DMS53 treated with DMSO at 0.1 percent for 48 hours (cell line): ENCODE data around the gene HLA-DMA.

ENCODE experiments used
- DNase-seq: peaks from one replicate; lab custom pipeline; 2025; ENCODE audit not compliant: unreplicated experiment; lab: John Stamatoyannopoulos, UW

HLA-DMA gene

GRCh38 chr6:32952817-32953739, at the start of gene HLA-DMA:
Gene HLA-DMA, minus strand, starts transcription at chr6:32953097. Its CDS starts 61 bp downstream, at chr6:32953036.
- DNase-seq: peak; percentile 62

- no peak for DNase-seq
Observed at GRCh38 chr6:33001685-33002084, 48.8 kb upstream of the HLA-DMA start.

- DNase-seq: no peak
Observed at GRCh38 chr6:33000055-33000454, 47.2 kb upstream of the HLA-DMA start.

GRCh38 chr6:32995448-32995847, 42.6 kb upstream of the HLA-DMA start:
- DNase-seq: no peak

GRCh38 chr6:32993363-32993973, 40.6 kb upstream of the HLA-DMA start:
- DNase-seq: no peak

- DNase-seq: no peak
Observed at GRCh38 chr6:32991972-32992371, 39.1 kb upstream of the HLA-DMA start.

- no peak for DNase-seq
Observed at GRCh38 chr6:32989368-32989767, 36.5 kb upstream of the HLA-DMA start.

- DNase-seq: peak; percentile 96
Observed at GRCh38 chr6:32984622-32985389, 31.9 kb upstream of the HLA-DMA start.

- DNase-seq: no peak
Observed at GRCh38 chr6:32983964-32984621, 31.2 kb upstream of the HLA-DMA start.

- DNase-seq: no peak
Observed at GRCh38 chr6:32983493-32983848, 30.6 kb upstream of the HLA-DMA start.

GRCh38 chr6:32982702-32983492, 30.0 kb upstream of the HLA-DMA start:
- DNase-seq: no peak

GRCh38 chr6:32982084-32982701, 29.3 kb upstream of the HLA-DMA start:
- peak; percentile 86 for DNase-seq

GRCh38 chr6:32980488-32981038, 27.7 kb upstream of the HLA-DMA start:
- DNase-seq: no peak

- DNase-seq: no peak
Observed at GRCh38 chr6:32979720-32980487, 27.0 kb upstream of the HLA-DMA start.

GRCh38 chr6:32977953-32978324, 25.0 kb upstream of the HLA-DMA start:
- DNase-seq: no peak

- no peak for DNase-seq
Observed at GRCh38 chr6:32977272-32977952, 24.5 kb upstream of the HLA-DMA start.

GRCh38 chr6:32976334-32977069, 23.6 kb upstream of the HLA-DMA start:
- DNase-seq: no peak

- DNase-seq: no peak
Observed at GRCh38 chr6:32975886-32976285, 23.0 kb upstream of the HLA-DMA start.
